Stimulated activated CD8-positive, alpha-beta memory T cell treated with anti-CD3 and anti-CD28 coated beads, Interleukin-2, amount 100 ng/mL, for 1 hour (primary cell): ENCODE data around the gene PRDM7.

Experiments used
- DNase-seq, 2 donors: peaks; one replicate each; pipeline ENCODE4 v3.0.0-alpha.2; 2020; ENCODE audit warnings: low read depth in 2 of 2

PRDM7 gene

GRCh38 chr16:90035902-90036301 is 41.2 kb downstream of the PRDM7 start:
- no peak for DNase-seq

- DNase-seq, result no peak
These were observed 42.6 kb downstream of the PRDM7 start for GRCh38 chr16:90034504-90034903.

GRCh38 chr16:90033387-90033786 is 43.7 kb downstream of the PRDM7 start:
- DNase-seq, result no peak

- no peak for DNase-seq
These were observed 44.3 kb downstream of the PRDM7 start for GRCh38 chr16:90032674-90033331.

- no peak for DNase-seq
These were observed 45.0 kb downstream of the PRDM7 start for GRCh38 chr16:90031931-90032673.

GRCh38 chr16:90031186-90031930 is 45.8 kb downstream of the PRDM7 start:
- no peak for DNase-seq

GRCh38 chr16:90028985-90029384 is 48.1 kb downstream of the PRDM7 start:
- no peak for DNase-seq

- no peak for DNase-seq
These were observed 49.5 kb downstream of the PRDM7 start for GRCh38 chr16:90027611-90028010.

- no peak for DNase-seq
These were observed 51.0 kb downstream of the PRDM7 start for GRCh38 chr16:90026135-90026534.

- no peak for DNase-seq
These were observed 54.1 kb downstream of the PRDM7 start for GRCh38 chr16:90023078-90023447.

- peak; percentile 39 to 61 for DNase-seq
These were observed 54.7 kb downstream of the PRDM7 start for GRCh38 chr16:90022209-90023077.

- no peak for DNase-seq
These were observed 56.2 kb downstream of the PRDM7 start for GRCh38 chr16:90020838-90021382.

GRCh38 chr16:90020260-90020837 is 56.8 kb downstream of the PRDM7 start:
- no peak for DNase-seq

GRCh38 chr16:90019543-90020259 is 57.4 kb downstream of the PRDM7 start:
- DNase-seq, result peak in 1 of 2 donors; percentile 19

GRCh38 chr16:90018652-90019542 is 58.2 kb downstream of the PRDM7 start, which contains the start of gene DBNDD1:
Gene DBNDD1 (minus strand): TSS chr16:90019456. CDS start chr16:90019341, 115 bp downstream.
- no peak for DNase-seq

- DNase-seq, result no peak
These were observed 58.9 kb downstream of the PRDM7 start for GRCh38 chr16:90018297-90018651.

- DNase-seq, result no peak
These were observed 60.7 kb downstream of the PRDM7 start for GRCh38 chr16:90016339-90016950.

- DNase-seq, result no peak
These were observed 61.4 kb downstream of the PRDM7 start for GRCh38 chr16:90015586-90016338.
